ENCODE data around the gene POLR1A. TPM values are rescaled to one million over a fixed set of nuclear protein-coding genes. Genes with fewer than 3 reads are reported as not detected.

The POLR1A gene
- total and polyA plus RNA-seq, 8 donors: 3.9 to 19.0 (median 12.2) TPM

DNA sequence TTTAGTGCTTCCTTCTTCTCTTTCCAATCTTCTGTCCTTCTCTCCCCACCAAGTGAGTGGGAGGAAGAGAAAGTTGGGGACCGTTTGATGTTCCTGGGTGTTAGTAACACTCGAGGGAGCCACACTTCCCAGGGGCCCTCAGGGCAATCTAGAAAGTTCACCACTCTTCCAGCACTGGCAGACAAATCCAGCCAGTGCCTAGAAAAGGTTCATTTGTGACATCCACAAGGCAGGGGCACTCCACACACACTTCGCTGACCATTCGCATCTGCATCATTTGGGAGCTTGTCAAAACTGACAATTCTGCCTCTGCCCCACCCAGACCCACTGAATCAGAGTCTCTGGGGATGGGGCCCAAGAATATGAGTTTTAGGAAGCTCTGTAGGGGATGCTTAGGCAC lies 130.1 kb downstream of the POLR1A start:
- H3K27me3 ChIP-seq: no peaks in the 10 kb centered on the region
- DNase-seq (no peak), FAIRE-seq (no peak), ATAC-seq (peak in 2 of 4 donors; percentile 17 to 43)
- intact Hi-C loops (cut with DNase I): no loop called here
- WGBS, 2 donors: 59 to 69% methylated on average over 4 of the region's 4 CpGs
- TF ChIP-seq, protein P1, sequence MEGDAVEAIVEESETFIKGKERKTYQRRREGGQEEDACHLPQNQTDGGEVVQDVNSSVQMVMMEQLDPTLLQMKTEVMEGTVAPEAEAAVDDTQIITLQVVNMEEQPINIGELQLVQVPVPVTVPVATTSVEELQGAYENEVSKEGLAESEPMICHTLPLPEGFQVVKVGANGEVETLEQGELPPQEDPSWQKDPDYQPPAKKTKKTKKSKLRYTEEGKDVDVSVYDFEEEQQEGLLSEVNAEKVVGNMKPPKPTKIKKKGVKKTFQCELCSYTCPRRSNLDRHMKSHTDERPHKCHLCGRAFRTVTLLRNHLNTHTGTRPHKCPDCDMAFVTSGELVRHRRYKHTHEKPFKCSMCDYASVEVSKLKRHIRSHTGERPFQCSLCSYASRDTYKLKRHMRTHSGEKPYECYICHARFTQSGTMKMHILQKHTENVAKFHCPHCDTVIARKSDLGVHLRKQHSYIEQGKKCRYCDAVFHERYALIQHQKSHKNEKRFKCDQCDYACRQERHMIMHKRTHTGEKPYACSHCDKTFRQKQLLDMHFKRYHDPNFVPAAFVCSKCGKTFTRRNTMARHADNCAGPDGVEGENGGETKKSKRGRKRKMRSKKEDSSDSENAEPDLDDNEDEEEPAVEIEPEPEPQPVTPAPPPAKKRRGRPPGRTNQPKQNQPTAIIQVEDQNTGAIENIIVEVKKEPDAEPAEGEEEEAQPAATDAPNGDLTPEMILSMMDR (IDR thresholded peaks at IDR 0.05): no peak
- peaks cover 7 to 17% (median 7%) of the 10 kb centered on the region in 3 donors for H3K4me1 ChIP-seq
- H3K27ac ChIP-seq: no peak overlapping the region
- H3K36me3 ChIP-seq: no peaks in the 10 kb centered on the region
- H3K4me3 ChIP-seq: no peak overlapping the region
- no peaks in the 10 kb centered on the region for H3K9me3 ChIP-seq

DNA sequence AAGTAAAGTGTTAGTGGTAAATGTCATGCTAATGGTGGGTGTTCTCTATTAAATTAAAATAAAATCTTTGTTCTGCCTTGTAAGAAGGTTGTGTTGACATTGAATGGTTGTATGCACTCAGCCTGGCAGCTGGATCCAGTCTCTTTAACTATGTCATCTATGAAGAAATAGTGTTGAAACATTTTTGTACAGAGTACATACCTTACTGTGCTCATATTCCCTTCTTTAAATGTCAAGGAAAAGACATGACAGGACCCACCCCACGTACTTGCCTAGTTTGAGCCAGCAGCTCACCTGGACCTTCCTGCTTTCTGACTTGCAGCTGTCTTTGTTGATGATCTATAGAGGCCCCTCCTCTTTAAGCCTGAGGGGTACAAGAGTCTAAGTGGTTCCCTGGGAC lies 131.3 kb downstream of the POLR1A start:
- no peaks in the 10 kb centered on the region for H3K36me3 ChIP-seq
- intact Hi-C loops (cut with DNase I): no loop called here
- H3K4me1 ChIP-seq: peaks cover 7 to 15% (median 7%) of the 10 kb centered on the region in 3 donors
- WGBS, 2 donors: 62 to 83% methylated on average over 1 of the region's 1 CpG
- TF ChIP-seq, protein P1 (IDR thresholded peaks at IDR 0.05): no peak
- H3K27ac ChIP-seq: no peak overlapping the region
- FAIRE-seq (no peak), DNase-seq (no peak), ATAC-seq (no peak)
- no peaks in the 10 kb centered on the region for H3K27me3 ChIP-seq
- H3K9me3 ChIP-seq: no peaks in the 10 kb centered on the region
- no peak overlapping the region for H3K4me3 ChIP-seq

DNA sequence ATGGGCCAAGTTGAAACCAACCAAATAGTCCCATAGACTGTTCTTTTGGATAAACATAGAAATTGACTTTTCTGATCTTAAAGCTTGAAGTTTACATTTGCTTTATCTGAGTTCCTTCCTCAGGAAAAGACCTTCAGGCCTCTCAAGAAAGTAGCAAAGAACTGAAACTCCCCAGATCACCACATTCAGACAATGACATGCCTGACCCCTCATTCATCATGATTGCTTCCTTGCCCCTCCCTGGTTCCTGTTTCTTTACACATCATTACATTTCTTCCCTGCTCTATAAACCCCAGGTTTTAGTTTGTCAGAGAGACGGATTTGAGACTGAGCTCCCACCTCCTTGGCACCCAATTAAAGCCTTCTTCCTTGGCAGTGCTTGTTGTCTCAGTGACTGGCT lies 133.3 kb downstream of the POLR1A start:
- Histone ChIP-seq H3K27me3 (no peaks in the 10 kb centered on the region), H3K4me3 (no peak overlapping the region), H3K36me3 (no peaks in the 10 kb centered on the region), H3K27ac (no peak overlapping the region), H3K9me3 (no peaks in the 10 kb centered on the region), H3K4me1 (no peaks in the 10 kb centered on the region)
- DNase-seq: no peak
- TF ChIP-seq, protein P1 (IDR thresholded peaks at IDR 0.05): no peak
- FAIRE-seq: no peak
- ATAC-seq: no peak
- 80 to 81% methylated on average over 1 of the region's 1 CpG for WGBS, 2 donors
- intact Hi-C loops (cut with DNase I): no loop called here

DNA sequence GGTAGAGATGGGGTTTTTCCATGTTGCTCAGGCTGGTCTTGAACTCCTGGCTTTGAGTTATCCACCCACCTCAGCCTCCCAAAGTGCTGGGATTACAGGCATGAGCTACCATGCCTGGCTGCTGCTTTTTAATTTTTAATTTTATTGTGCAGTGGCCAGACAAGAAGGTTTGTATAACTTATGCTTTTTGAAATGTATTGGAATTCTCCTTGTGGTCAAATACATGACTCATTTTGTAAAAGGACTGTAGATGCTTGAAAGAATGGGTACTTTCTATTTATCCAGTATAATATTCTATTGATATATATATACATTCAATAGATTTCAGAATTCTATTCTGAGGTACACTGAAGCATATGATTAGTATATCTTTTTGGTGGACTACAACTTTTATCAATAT lies 134.3 kb downstream of the POLR1A start:
- TF ChIP-seq, protein P1 (IDR thresholded peaks at IDR 0.05): no peak
- no peak overlapping the region for H3K27ac ChIP-seq
- H3K36me3 ChIP-seq: no peaks in the 10 kb centered on the region
- intact Hi-C loops (cut with DNase I): no loop called here
- no peaks in the 10 kb centered on the region for H3K4me1 ChIP-seq
- no peaks in the 10 kb centered on the region for H3K9me3 ChIP-seq
- no peak overlapping the region for H3K4me3 ChIP-seq
- FAIRE-seq (no peak), DNase-seq (no peak), ATAC-seq (no peak)
- H3K27me3 ChIP-seq: no peaks in the 10 kb centered on the region

Other genes starting within 250 kb of the POLR1A start
- gene ST3GAL5, start 216.9 kb downstream of the POLR1A start, total RNA-seq: 10 to 100 TPM in 1 of 6 donors, 1 to 10 TPM in 5; 4.4 to 11.4 (median 5.4) TPM
- gene ST3GAL5, start 216.9 kb downstream of the POLR1A start, polyA plus RNA-seq: 10 to 100 TPM in 1 of 2 donors, 1 to 10 TPM in 1; 9.3 to 14.5 TPM
- 10 to 100 TPM; 24.1 to 42.7 (median 30.4) TPM for gene PTCD3, start 349 bp upstream of the POLR1A start, total RNA-seq
- gene PTCD3, start 349 bp upstream of the POLR1A start, polyA plus RNA-seq: 10 to 100 TPM; 15.8 to 32.1 TPM
- 10 to 100 TPM; 28.7 to 44.5 (median 38.2) TPM for gene IMMT, start 89.6 kb upstream of the POLR1A start, total RNA-seq
- gene IMMT, start 89.6 kb upstream of the POLR1A start, polyA plus RNA-seq: 10 to 100 TPM; 18.1 to 39.3 TPM
- 10 to 100 TPM in 4 of 6 donors, 1 to 10 TPM in 2; 6.1 to 17.5 (median 13.9) TPM for gene MRPL35, start 93.6 kb upstream of the POLR1A start, total RNA-seq
- gene MRPL35, start 93.6 kb upstream of the POLR1A start, polyA plus RNA-seq: 10 to 100 TPM in 1 of 2 donors, 1 to 10 TPM in 1; 9.1 to 12.0 TPM
- gene REEP1, start 231.7 kb upstream of the POLR1A start, total RNA-seq: 1 to 10 TPM; 1.4 to 7.0 (median 4.4) TPM
- 1 to 10 TPM; 2.9 to 4.2 TPM for gene REEP1, start 231.7 kb upstream of the POLR1A start, polyA plus RNA-seq